SK-N-SH (cell line): ENCODE results near the gene BBX. TPM values are rescaled to one million over a fixed set of nuclear protein-coding genes. Genes with fewer than 3 reads are reported as not detected.

ENCODE experiments used
- CTCF ChIA-PET: fragments of 300-600, 350-600 bp; formaldehyde crosslinking; extraction: SDS; loops from one replicate; lab custom pipeline; 2021; lab: Yijun Ruan, JAX
- POLR2A ChIA-PET: fragments of 350-600 bp; sonication (Branson Sonifier 250); formaldehyde crosslinking; extraction: SDS; loops from one replicate; lab custom pipeline; 2020; ENCODE audit warnings: antibody characterized with exemption, inconsistent platforms; lab: Yijun Ruan, JAX
- DNase-seq: peaks from one replicate; pipeline ENCODE4 v3.0.0; 2012
- H2AFZ ChIP-seq: fragments of 200-600 bp; sonication (generic); 2 replicates; pipeline ENCODE4 v1.8.1; 2016; ENCODE audit warnings: antibody characterized with exemption, mild to moderate bottlenecking, low read depth
- H3F3A ChIP-seq: fragments of 200-600 bp; sonication (generic); replicated peaks from 2 replicates; pipeline ENCODE3; 2016; ENCODE audit warnings: antibody characterized with exemption, mild to moderate bottlenecking; ENCODE audit not compliant: insufficient read depth
- H3K27ac ChIP-seq, 2 experiments: fragments of 200-500 bp in 1 of 2; fragments of 200-600 bp in 1 of 2; sonication (Bioruptor generic) in 1 of 2; sonication (generic), shearing (Covaris generic) in 1 of 2; 2 replicates each; pipeline versions ENCODE4 v1.5.1 to v1.6.1; 2014 to 2016; ENCODE audit warnings: low read depth in 2 of 2, inconsistent platforms in 1 of 2, low read length in 1 of 2, mild to moderate bottlenecking in 1 of 2, mixed read lengths in 1 of 2
- H3K27me3 ChIP-seq: fragments of 200-600 bp; sonication (generic), shearing (Covaris generic); 2 replicates; pipeline ENCODE4 v1.6.1; 2016; ENCODE audit warnings: mixed run types; ENCODE audit not compliant: insufficient read depth
- H3K36me3 ChIP-seq, 2 experiments: fragments of 200-500 bp in 1 of 2; fragments of 200-600 bp in 1 of 2; sonication (Bioruptor generic) in 1 of 2; sonication (generic) in 1 of 2; replicated peaks in 1 of 2; 2 replicates each; pipeline versions ENCODE3 to v1.5.1; 2014 to 2016; ENCODE audit warnings: low read length in 1 of 2, mild to moderate bottlenecking in 1 of 2; ENCODE audit not compliant: insufficient read depth in 2 of 2, control insufficient read depth in 1 of 2
- H3K4me1 ChIP-seq, 2 experiments: fragments of 200-500 bp in 1 of 2; fragments of 200-600 bp in 1 of 2; sonication (Bioruptor generic) in 1 of 2; sonication (generic), shearing (Covaris generic) in 1 of 2; 2 replicates each; pipeline versions ENCODE4 v1.5.1 to v1.6.1; 2014 to 2016; ENCODE audit warnings: low read depth in 1 of 2, low read length in 1 of 2, mixed run types in 1 of 2; ENCODE audit not compliant: insufficient read depth in 2 of 2, control insufficient read depth in 1 of 2
- H3K4me2 ChIP-seq: fragments of 200-600 bp; sonication (generic), shearing (Covaris generic); 2 replicates; pipeline ENCODE4 v1.6.1; 2017; ENCODE audit warnings: mixed run types
- H3K4me3 ChIP-seq, 2 experiments: fragments of 200-500 bp in 1 of 2; fragments of 200-600 bp in 1 of 2; sonication (Bioruptor generic) in 1 of 2; sonication (generic), shearing (Covaris generic) in 1 of 2; 2 replicates each; pipeline versions ENCODE4 v1.5.1 to v1.8.1; 2014 to 2016; ENCODE audit warnings: low read depth in 2 of 2, inconsistent platforms in 1 of 2, low read length in 1 of 2, mild to moderate bottlenecking in 1 of 2, mixed read lengths in 1 of 2, moderate library complexity in 1 of 2
- H3K79me2 ChIP-seq: fragments of 200-600 bp; sonication (generic); 2 replicates; pipeline ENCODE4 v1.8.1; 2017; ENCODE audit warnings: mild to moderate bottlenecking; ENCODE audit not compliant: insufficient read depth
- H3K9ac ChIP-seq: fragments of 200-600 bp; sonication (generic); 2 replicates; pipeline ENCODE4 v1.6.1; 2017; ENCODE audit warnings: mixed run types
- H3K9me2 ChIP-seq: fragments of 200-600 bp; sonication (generic); 2 replicates; pipeline ENCODE4 v1.6.1; 2017; ENCODE audit warnings: mixed run types
- H3K9me3 ChIP-seq: fragments of 200-600 bp; sonication (generic); 2 replicates; pipeline ENCODE4 v1.6.1; 2017; ENCODE audit warnings: mixed run types, mild to moderate bottlenecking, moderate library complexity
- H4K20me1 ChIP-seq: fragments of 200-600 bp; sonication (generic); 2 replicates; pipeline ENCODE4 v1.6.1; 2017; ENCODE audit warnings: mild to moderate bottlenecking, mixed run types; ENCODE audit not compliant: insufficient read depth
- CHD2 ChIP-seq: fragments of 150-350 bp; IDR thresholded peaks from 2 replicates; pipeline ENCODE4 v1.6.1; 2018; ENCODE audit warnings: low read length; ENCODE audit not compliant: partially characterized antibody
- EP300 ChIP-seq, 2 experiments: IDR thresholded peaks; 2 replicates each; pipeline versions ENCODE4 v1.4.0 to v1.6.1; 2012; ENCODE audit warnings: borderline replicate concordance in 1 of 2, low read depth in 1 of 2, low read length in 1 of 2
- GATA2 ChIP-seq: sonication (generic); formaldehyde crosslinking; IDR thresholded peaks from 2 replicates; pipeline ENCODE4 v1.5.0; 2020; ENCODE audit warnings: mild to moderate bottlenecking, missing genetic modification reagents
- NFIC ChIP-seq: IDR thresholded peaks from 2 replicates; pipeline ENCODE4 v1.4.0; 2012; ENCODE audit warnings: borderline replicate concordance
- NRF1 ChIP-seq: IDR thresholded peaks from 2 replicates; pipeline ENCODE4 v1.6.1; 2012; ENCODE audit warnings: low read depth, mild to moderate bottlenecking, low read length
- RAD21 ChIP-seq: IDR thresholded peaks from 2 replicates; pipeline ENCODE4 v1.6.1; 2012; ENCODE audit warnings: mild to moderate bottlenecking, low read length
- RCOR1 ChIP-seq: fragments of 150-350 bp; IDR thresholded peaks from 2 replicates; pipeline ENCODE4 v1.6.1; 2017; ENCODE audit warnings: antibody characterized with exemption, low read length
- SIN3A ChIP-seq: IDR thresholded peaks from 2 replicates; pipeline ENCODE4 v1.6.1; 2012; ENCODE audit warnings: low read depth, mild to moderate bottlenecking, low read length, moderate library complexity, borderline replicate concordance
- SMC3 ChIP-seq: IDR thresholded peaks from 2 replicates; pipeline ENCODE4 v1.6.1; 2012; ENCODE audit warnings: low read depth, low read length, improper control_type of control experiment
- TCF12 ChIP-seq: IDR thresholded peaks from 2 replicates; pipeline ENCODE4 v1.4.0; 2012
- ZBTB33 ChIP-seq: IDR thresholded peaks from 2 replicates; pipeline ENCODE4 v1.4.0; 2012; ENCODE audit warnings: low read depth, borderline replicate concordance
- WGBS: methylation state at CpG from one replicate; pipeline ENCODE4 v1.1.6; 2017; ENCODE audit warnings: low lambda C conversion rate; 5-methylcytosine and 5-hydroxymethylcytosine counted together
- polyA plus RNA-seq, 3 experiments: library from polyadenylated mRNA; depleted of rRNA; stranded (reverse); fragments of >200 nt; gene quantifications; 2 replicates each; pipeline ENCODE4 v1.2.3, GENCODE V29; 2012
- TF ChIP-seq, protein P1 (sequence below): fragments of 200-600 bp; sonication (generic); IDR thresholded peaks from 2 replicates; pipeline ENCODE4 v1.6.1; 2017; ENCODE audit warnings: antibody characterized with exemption, mild to moderate bottlenecking, moderate library complexity

BBX gene
- polyA plus RNA-seq, 1 of the 3 experiments (the other 2 are of a cell fraction): 14.2 TPM

GRCh38 chr3:107757140-107757539 is 234.4 kb downstream of the BBX start:
- H3K27me3 ChIP-seq: no peaks in the 10 kb centered on the region
- H3K36me3 ChIP-seq: peaks cover 3 to 7% of the 10 kb centered on the region in 2 experiments
- H3K9me3 ChIP-seq: no peaks in the 10 kb centered on the region
- no peak overlapping the region for H2AFZ ChIP-seq
- 58% methylated on average over 2 of the region's 2 CpGs for whole genome bisulfite sequencing
- DNase-seq: peak; percentile 47
- H3K27ac ChIP-seq: peak overlapping the region in 1 of 2 experiments; percentile 22; a peak in 1 of 4 replicates
- no peak overlapping the region for H3K4me2 ChIP-seq
- TF ChIP-seq CHD2 (peak; percentile 50), RAD21 (no peak), ZBTB33 (no peak), TCF12 (peak; percentile 44; the same call in 1 of the 2 replicates), GATA2 (CRISPR knock-in tag) (peak; percentile 21; the same call in 1 of the 2 replicates), NRF1 (no peak), SIN3A (no peak), SMC3 (no peak), EP300 (IDR thresholded peaks at IDR 0.05; ENCODE audit: borderline replicate concordance in 1 of 2, low read depth in 1 of 2, low read length in 1 of 2) (peak in 1 of 2 experiments; percentile 64; a peak in 1 of 4 replicates), NFIC (no peak)
- TF ChIP-seq, protein P1, sequence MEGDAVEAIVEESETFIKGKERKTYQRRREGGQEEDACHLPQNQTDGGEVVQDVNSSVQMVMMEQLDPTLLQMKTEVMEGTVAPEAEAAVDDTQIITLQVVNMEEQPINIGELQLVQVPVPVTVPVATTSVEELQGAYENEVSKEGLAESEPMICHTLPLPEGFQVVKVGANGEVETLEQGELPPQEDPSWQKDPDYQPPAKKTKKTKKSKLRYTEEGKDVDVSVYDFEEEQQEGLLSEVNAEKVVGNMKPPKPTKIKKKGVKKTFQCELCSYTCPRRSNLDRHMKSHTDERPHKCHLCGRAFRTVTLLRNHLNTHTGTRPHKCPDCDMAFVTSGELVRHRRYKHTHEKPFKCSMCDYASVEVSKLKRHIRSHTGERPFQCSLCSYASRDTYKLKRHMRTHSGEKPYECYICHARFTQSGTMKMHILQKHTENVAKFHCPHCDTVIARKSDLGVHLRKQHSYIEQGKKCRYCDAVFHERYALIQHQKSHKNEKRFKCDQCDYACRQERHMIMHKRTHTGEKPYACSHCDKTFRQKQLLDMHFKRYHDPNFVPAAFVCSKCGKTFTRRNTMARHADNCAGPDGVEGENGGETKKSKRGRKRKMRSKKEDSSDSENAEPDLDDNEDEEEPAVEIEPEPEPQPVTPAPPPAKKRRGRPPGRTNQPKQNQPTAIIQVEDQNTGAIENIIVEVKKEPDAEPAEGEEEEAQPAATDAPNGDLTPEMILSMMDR: no peak
- peaks cover 0 to 32% of the 10 kb centered on the region in 2 experiments; a peak in 2 of 4 replicates for H3K4me1 ChIP-seq
- no peaks in the 10 kb centered on the region for H3F3A ChIP-seq
- H3K9me2 ChIP-seq: no peaks in the 10 kb centered on the region
- H3K4me3 ChIP-seq: no peak overlapping the region
- no peak overlapping the region for H3K9ac ChIP-seq
- no peaks in the 10 kb centered on the region for H3K79me2 ChIP-seq
- H4K20me1 ChIP-seq: no peaks in the 10 kb centered on the region
- POLR2A ChIA-PET: no interaction called here
- CTCF ChIA-PET: interaction anchor here (0.9 to 1.4 kb wide), 6 partner anchors 10 to 721 kb away, joined by 3 to 6 read pairs (median 4); no protein-coding TSS in a partner anchor

DNA sequence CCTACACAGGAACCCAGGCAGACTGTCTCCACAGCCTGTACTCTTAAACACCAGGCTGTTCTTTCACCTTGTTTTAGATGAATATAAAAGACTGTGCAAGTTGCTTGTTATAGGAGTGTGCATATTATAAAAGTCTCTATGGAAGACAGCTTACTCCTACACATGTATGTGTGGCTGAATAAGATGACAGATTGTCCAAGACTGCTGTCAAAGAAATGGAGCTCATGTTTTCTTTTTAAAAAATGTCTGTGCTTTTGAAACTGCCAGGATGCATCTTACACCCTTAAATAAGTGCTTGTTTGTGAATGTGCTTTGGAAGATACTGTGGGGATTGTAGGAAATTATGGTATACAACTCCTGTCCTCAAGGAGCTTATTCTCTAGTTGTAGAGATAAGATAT is 237.4 kb downstream of the BBX start:
- Histone ChIP-seq H3K4me2 (no peak overlapping the region), H3K27ac (no peak overlapping the region), H3K9ac (no peak overlapping the region), H3K4me3 (no peak overlapping the region), H3K4me1 (peaks cover 0 to 20% of the 10 kb centered on the region in 2 experiments; a peak in 2 of 4 replicates), H2AFZ (no peak overlapping the region), H3K27me3 (no peaks in the 10 kb centered on the region), H3K79me2 (no peaks in the 10 kb centered on the region), H4K20me1 (no peaks in the 10 kb centered on the region), H3K36me3 (peaks cover 2 to 3% of the 10 kb centered on the region in 2 experiments), H3F3A (no peaks in the 10 kb centered on the region)
- POLR2A ChIA-PET: no interaction called here
- DNase-seq: no peak
- TF ChIP-seq RCOR1: no peak
- TF ChIP-seq, all 33 proteins: peak for 0
- Histone ChIP-seq H3K9me3 (no peaks in the 10 kb centered on the region), H3K9me2 (no peaks in the 10 kb centered on the region)
- CTCF ChIA-PET: interaction anchor here (0.5 to 2.1 kb wide), 3 partner anchors 19 to 343 kb away, joined by 3 to 6 read pairs (median 3); no protein-coding TSS in a partner anchor
